ENCODE data around the gene RNF151.

Gene RNF151

DNA sequence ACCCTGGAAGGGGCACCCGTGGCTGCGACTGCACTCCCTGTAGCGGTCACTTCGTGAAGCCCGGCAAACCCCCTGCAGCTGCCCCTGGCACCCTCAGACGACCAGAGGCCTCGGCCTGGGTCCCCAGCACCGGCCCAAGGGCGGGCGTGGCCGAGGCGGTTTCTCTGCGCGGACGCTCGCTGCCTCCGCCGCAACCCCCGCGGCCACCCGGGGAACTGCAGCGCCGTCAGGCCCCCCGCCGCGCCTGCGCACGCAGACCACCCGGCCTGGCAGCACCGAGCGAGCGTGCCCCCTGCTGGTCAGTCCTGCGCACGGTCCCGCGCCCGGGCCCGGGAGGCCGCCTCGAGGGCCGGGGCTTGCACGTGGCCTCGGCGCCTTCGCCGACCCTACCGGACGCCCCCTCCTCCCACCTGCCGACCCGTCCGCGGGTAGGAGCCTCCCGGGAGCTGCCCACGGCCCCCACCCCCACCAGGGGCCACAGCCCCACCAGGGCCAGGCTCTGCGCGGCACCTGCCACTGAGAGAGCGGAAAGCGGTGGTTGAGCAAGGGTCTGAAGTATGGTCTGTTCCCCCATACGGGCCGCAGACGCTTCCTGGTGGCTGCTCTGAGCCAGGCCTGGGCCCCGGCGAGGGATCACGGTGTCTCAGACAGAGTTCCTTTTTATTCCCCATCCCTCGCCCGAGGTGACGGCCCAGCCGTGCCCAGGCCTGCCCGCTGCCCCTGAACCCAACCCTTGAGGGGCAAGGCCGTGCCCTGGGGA is 36.9 kb upstream of the RNF151 start:
- peak overlapping the region; percentile 46 to 55 for H3K4me3 ChIP-seq (replicated peaks in 1 of 2; ENCODE audit: low read depth in 2 of 2, low read length in 2 of 2)
- TF ChIP-seq, protein P1, sequence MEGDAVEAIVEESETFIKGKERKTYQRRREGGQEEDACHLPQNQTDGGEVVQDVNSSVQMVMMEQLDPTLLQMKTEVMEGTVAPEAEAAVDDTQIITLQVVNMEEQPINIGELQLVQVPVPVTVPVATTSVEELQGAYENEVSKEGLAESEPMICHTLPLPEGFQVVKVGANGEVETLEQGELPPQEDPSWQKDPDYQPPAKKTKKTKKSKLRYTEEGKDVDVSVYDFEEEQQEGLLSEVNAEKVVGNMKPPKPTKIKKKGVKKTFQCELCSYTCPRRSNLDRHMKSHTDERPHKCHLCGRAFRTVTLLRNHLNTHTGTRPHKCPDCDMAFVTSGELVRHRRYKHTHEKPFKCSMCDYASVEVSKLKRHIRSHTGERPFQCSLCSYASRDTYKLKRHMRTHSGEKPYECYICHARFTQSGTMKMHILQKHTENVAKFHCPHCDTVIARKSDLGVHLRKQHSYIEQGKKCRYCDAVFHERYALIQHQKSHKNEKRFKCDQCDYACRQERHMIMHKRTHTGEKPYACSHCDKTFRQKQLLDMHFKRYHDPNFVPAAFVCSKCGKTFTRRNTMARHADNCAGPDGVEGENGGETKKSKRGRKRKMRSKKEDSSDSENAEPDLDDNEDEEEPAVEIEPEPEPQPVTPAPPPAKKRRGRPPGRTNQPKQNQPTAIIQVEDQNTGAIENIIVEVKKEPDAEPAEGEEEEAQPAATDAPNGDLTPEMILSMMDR (IDR thresholded peaks at IDR 0.05; ENCODE audit: low read depth, low read length) = peak; percentile 36
- peak; percentile 79 to 88 for DNase-seq (ENCODE audit: low read depth in 2 of 2)

DNA sequence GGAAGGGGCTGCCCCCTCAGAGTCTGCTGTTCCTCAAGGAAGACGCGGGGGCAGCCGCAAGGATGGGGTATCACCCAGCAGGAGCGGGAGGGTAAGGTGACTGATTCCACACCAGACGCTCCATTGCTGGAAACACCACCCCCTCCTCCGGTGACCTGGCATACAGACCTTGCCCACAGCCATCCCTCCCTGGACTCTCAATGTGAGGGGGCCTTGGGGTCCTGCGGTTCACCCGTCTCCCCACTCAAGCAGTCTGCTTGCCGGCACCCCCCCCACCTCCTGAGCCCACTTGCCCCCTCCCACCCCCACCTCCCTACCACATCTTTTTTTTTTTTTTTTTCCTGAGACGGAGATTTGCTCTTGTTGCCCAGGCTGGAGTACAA is 36.3 kb upstream of the RNF151 start:
- DNase-seq (ENCODE audit: low read depth in 2 of 2) = no peak
- no peak overlapping the region for H3K4me3 ChIP-seq (replicated peaks in 1 of 2; ENCODE audit: low read depth in 2 of 2, low read length in 2 of 2)
- TF ChIP-seq, protein P1 (IDR thresholded peaks at IDR 0.05; ENCODE audit: low read depth, low read length) = no peak

DNA sequence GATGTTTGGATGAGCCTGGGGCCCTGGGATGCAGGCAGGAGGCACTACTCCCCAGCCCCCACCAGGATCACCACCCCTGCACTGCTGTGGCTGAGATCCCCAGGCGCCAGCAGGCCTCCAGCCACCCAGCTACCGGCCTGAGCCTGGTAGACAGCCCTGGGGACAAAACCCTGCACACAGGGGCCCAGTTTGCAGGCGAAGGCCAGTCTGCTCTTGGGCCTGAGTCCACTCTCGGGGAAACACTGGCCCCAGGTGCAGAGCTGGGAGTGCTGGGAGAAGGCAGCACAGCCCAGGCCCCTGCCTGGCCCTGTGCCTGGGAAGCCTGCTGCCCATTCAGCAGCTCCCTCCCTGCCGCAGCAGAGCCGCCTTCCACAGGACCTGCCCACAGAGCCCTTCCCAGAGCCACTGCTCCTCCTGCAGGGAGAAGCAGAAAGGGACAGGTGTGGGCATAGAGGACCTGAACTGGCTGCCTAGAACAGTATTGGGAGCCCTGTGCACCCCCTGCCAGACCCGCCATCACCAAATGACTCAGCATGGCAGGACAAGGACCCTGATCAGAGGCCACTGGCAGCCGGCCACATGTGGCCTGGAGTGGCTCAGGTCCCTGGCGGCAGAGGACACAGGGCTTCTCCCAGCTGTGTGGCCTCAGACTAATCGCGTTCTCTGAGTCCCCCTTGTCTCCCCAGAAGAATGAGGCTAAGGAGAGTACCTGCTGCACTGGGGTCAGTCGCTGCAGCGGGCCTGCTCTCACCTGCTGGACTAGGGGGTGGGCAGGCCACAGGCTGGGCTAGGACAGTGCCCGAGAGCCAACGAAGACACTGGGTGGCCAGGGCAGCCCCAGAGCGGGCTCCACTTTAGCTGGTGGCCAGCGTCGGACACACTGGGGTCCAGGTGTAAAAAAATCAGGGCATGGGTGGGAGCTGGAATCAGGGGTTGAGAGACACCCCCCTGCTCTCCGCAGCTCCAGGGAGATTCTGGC is 34.3 kb upstream of the RNF151 start:
- TF ChIP-seq, protein P1 (IDR thresholded peaks at IDR 0.05; ENCODE audit: low read depth, low read length) = peak; percentile 6
- H3K4me3 ChIP-seq (replicated peaks in 1 of 2; ENCODE audit: low read depth in 2 of 2, low read length in 2 of 2) = no peak overlapping the region
- DNase-seq (ENCODE audit: low read depth in 2 of 2) = no peak

DNA sequence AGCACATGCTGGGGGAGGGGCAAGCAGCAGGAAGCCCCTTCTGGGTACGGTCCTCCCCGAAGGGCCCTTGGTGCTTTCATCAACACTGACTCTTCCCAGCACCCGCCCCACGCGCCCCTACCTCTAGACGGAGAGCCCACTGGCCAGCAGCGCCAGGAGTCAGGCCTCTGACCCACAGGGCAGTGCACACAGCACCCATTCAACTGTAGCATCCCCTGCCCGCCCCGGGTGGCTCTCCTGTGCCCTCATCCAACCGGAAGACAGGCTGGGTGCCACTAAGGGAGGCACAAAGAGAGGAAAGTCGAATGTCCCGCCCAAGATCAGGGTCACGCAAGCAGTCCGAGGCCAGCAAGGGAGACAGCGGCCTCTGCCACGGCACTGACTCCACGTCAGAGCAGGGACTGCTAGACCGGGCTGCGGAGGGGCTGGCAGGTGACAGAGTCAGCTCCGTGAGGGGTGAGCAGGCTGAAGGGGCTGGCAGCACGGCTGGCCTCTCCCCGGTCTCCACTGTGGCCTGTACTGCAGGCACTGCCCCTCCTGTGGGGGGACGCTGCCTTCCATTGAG is 33.5 kb upstream of the RNF151 start:
- H3K4me3 ChIP-seq (replicated peaks in 1 of 2; ENCODE audit: low read depth in 2 of 2, low read length in 2 of 2) = no peak overlapping the region
- TF ChIP-seq, protein P1 (IDR thresholded peaks at IDR 0.05; ENCODE audit: low read depth, low read length) = no peak
- no peak for DNase-seq (ENCODE audit: low read depth in 2 of 2)

DNA sequence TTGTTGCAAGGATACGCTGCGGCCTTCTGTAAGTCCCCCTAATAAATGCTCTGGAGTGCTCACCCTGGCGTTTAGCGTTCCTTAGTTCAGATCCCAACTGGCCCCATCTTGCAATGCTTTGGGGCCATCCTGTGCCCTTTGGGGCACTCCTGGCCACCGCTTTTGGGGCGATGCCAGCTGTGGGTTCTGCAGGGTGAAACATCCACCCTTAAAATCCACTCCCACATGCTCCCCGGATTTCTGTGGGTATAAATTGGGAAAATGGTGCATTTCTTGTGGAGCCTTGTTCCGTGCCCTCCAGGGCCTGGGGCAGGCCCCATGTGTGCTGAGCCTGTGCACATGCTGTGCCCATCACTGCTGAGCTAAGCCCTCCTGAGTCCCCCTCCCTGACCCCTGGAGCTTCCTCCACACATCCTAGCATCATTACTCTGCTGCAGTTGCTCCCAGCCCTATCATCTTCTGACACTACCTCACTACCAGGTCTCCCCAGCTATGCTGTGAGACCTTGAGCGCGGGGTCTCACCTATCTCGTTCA is 29.6 kb upstream of the RNF151 start:
- DNase-seq (ENCODE audit: low read depth in 2 of 2) = no peak
- H3K4me3 ChIP-seq (replicated peaks in 1 of 2; ENCODE audit: low read depth in 2 of 2, low read length in 2 of 2) = no peak overlapping the region
- TF ChIP-seq, protein P1 (IDR thresholded peaks at IDR 0.05; ENCODE audit: low read depth, low read length) = no peak

DNA sequence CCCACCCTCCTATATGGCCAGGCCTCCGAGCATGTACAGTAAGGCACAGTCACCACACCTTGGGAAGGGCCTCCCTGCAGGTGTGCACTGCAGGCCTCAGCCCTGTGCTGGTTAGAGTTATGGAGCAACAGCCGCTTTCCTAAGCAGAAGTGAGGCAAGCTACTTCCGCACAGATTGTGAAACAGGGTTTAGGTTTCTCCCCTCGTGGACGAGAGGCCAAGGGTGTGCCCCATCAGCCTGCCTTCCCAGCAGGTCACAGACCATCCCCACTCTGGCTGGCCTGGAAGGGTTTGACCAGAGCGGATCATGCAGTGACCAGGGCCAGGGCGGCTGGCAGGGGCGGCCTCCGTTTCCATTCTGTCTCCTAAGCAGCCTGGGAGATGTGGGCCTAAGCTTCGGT is 28.3 kb upstream of the RNF151 start:
- TF ChIP-seq, protein P1 (IDR thresholded peaks at IDR 0.05; ENCODE audit: low read depth, low read length) = no peak
- no peak overlapping the region for H3K4me3 ChIP-seq (replicated peaks in 1 of 2; ENCODE audit: low read depth in 2 of 2, low read length in 2 of 2)
- no peak for DNase-seq (ENCODE audit: low read depth in 2 of 2)

All from cardiac fibroblast (primary cell).